ENCODE results near the gene POLR2J.

The POLR2J gene

GRCh38 chr7:102473271-102473991 lies 5.3 kb downstream of the POLR2J start:
- no peak overlapping the region for H3K4me3 ChIP-seq (ENCODE audit: control insufficient read depth, low read depth, low read length)
- TF ChIP-seq, protein P1, sequence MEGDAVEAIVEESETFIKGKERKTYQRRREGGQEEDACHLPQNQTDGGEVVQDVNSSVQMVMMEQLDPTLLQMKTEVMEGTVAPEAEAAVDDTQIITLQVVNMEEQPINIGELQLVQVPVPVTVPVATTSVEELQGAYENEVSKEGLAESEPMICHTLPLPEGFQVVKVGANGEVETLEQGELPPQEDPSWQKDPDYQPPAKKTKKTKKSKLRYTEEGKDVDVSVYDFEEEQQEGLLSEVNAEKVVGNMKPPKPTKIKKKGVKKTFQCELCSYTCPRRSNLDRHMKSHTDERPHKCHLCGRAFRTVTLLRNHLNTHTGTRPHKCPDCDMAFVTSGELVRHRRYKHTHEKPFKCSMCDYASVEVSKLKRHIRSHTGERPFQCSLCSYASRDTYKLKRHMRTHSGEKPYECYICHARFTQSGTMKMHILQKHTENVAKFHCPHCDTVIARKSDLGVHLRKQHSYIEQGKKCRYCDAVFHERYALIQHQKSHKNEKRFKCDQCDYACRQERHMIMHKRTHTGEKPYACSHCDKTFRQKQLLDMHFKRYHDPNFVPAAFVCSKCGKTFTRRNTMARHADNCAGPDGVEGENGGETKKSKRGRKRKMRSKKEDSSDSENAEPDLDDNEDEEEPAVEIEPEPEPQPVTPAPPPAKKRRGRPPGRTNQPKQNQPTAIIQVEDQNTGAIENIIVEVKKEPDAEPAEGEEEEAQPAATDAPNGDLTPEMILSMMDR (conservative IDR thresholded peaks at IDR 0.05; ENCODE audit: control insufficient read depth, insufficient read depth, low read depth, low read length), result no peak

GRCh38 chr7:102472126-102473041 lies 6.3 kb downstream of the POLR2J start:
- TF ChIP-seq, protein P1 (conservative IDR thresholded peaks at IDR 0.05; ENCODE audit: control insufficient read depth, insufficient read depth, low read depth, low read length), result no peak
- H3K4me3 ChIP-seq (ENCODE audit: control insufficient read depth, low read depth, low read length), result no peak overlapping the region
- DNase-seq (ENCODE audit: low read depth), result no peak

More at GRCh38 chr7:102473271-102473991, 5.3 kb downstream of the POLR2J start:
- DNase-seq (ENCODE audit: low read depth), result no peak

DNA sequence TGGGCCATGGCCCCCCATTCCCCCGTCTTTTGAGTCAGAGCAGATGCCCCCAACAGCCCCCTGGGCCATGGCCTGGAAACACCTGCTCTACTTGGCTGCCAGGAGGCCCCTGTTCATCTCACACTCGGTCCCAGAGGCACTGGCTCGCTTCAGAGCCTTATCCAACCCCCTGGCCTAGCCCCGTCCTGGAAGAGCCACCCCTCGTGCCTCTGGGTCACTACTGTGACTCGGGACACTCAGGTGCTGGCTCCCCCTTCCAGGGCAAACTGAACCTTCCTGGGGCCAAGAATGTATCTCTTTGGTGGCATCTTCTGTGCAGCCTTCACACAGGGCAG lies 7.0 kb downstream of the POLR2J start:
- H3K4me3 ChIP-seq (ENCODE audit: control insufficient read depth, low read depth, low read length), result no peak overlapping the region
- DNase-seq (ENCODE audit: low read depth), result no peak
- TF ChIP-seq, protein P1 (conservative IDR thresholded peaks at IDR 0.05; ENCODE audit: control insufficient read depth, insufficient read depth, low read depth, low read length), result no peak

GRCh38 chr7:102469972-102470825 lies 8.5 kb downstream of the POLR2J start:
- TF ChIP-seq, protein P1 (conservative IDR thresholded peaks at IDR 0.05; ENCODE audit: control insufficient read depth, insufficient read depth, low read depth, low read length), result no peak
- no peak for DNase-seq (ENCODE audit: low read depth)
- no peak overlapping the region for H3K4me3 ChIP-seq (ENCODE audit: control insufficient read depth, low read depth, low read length)

- TF ChIP-seq, protein P1 (conservative IDR thresholded peaks at IDR 0.05; ENCODE audit: control insufficient read depth, insufficient read depth, low read depth, low read length), result no peak
- DNase-seq (ENCODE audit: low read depth), result no peak
- no peak overlapping the region for H3K4me3 ChIP-seq (ENCODE audit: control insufficient read depth, low read depth, low read length)
Observed at GRCh38 chr7:102469351-102469971, 9.3 kb downstream of the POLR2J start.

Data from fibroblast of mammary gland (primary cell).